Fibroblast of skin of right quadriceps (primary cell): ENCODE measurements around the gene SCARB1.

Source experiments
- DNase-seq: peaks from one replicate; pipeline ENCODE4 v3.0.0-alpha.2; 2013

The SCARB1 gene

DNA sequence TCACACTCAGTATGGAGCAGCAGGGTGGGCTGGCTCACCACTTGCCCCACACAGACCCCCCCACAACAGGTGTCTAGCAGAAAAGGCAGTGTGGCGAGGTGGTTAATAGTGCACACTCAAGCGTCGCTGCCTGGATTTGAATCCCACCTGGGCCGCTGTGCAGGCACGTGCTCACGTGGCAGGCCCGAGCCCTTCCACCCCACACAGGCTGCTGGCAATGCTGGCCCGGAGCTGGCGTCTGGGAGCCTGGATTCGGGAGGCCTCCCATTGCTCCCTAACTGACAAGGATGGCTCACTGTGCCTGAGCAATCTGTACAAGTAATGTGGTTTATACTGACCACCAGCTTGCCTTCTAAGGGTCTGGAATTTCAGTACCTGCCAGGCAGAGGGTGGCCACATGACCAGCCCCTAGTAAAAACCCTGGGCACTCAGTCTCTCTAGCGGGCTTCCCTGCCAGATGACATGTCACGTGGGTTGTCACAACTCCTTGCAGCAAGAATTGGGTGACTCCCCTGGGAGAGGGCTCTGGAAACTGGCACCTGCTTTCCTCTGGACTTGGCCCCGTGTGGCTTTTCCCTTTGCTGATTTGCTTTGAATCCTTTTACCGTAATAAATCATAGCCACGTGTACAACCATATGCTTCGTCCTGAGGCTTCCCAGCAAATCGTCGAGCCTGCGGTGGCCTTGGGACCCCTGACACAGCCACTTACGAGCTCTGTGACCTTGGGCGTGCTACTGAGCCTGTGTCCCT lies 72.8 kb downstream of the SCARB1 start:
- DNase-seq, result no peak

DNA sequence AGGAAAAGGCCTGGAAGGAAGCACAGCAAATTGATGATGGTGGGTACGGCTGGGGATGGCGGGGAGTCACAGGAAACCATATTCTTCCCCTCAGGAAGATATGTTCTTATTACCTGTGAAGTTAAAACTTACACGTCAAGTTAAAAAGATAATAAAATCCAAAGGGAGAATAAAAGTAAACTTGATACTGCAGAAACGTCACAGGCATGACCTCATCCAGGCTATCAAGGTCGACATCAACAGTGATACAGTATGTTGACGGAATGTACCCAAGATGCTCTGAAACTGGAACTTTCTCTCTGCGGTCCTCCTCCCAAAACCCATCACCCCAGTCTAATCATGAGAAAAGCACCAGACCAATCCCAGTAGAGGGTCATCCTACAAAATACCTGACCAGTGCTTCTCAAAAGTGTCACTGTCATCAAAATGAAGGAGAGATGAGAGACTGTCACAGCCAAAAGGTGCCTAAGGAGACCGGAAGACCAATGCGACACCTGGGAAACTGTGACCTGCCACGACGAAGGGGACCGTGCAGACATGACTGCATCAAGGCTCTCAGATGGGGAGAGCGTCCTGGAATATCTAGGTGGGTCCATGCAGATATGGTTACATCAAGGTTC lies 74.6 kb downstream of the SCARB1 start:
- DNase-seq, result no peak

DNA sequence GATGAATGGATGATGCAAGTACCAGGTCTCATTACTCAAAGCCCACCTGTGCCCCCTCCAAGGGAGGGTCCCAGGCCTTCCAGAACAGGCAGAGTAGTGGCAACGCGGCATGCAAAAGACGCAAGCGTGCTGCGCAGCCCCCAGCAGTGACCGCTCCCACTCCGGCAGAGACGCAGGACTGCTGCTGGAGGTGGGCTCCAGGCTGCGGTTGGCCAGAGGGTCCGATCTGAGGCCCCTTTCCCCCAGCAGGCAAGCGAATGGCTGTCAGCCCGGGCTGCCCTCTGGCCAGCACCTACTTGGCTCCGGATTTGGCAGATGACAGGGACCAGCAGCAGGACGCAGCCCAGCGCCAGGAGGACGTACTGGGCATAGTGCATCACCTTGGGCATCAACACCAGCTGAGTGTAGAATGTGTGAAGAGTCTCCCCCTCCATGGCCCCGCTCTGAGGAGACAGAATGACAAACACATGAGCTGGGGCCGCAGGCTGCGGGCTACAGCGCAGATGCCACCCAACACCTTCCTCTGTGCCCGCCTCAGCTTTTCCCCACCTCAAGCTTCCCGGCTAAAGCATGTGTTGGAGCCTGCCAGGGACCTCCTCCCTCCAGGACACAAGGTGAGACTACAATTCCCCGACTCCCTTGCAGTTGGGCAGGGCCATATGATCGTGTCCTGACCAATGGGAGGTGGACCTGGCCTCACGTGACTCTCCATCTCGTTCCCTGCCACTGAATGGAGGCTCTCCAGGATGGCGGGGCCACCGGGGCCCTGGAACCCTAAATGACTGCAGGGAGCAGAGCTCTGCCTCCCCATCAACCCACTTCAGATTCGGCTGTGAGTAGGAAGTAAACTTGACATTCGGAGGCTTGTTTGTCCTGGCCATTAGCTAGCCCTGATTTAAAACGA lies 77.4 kb downstream of the SCARB1 start:
- DNase-seq, result peak; percentile 91

DNA sequence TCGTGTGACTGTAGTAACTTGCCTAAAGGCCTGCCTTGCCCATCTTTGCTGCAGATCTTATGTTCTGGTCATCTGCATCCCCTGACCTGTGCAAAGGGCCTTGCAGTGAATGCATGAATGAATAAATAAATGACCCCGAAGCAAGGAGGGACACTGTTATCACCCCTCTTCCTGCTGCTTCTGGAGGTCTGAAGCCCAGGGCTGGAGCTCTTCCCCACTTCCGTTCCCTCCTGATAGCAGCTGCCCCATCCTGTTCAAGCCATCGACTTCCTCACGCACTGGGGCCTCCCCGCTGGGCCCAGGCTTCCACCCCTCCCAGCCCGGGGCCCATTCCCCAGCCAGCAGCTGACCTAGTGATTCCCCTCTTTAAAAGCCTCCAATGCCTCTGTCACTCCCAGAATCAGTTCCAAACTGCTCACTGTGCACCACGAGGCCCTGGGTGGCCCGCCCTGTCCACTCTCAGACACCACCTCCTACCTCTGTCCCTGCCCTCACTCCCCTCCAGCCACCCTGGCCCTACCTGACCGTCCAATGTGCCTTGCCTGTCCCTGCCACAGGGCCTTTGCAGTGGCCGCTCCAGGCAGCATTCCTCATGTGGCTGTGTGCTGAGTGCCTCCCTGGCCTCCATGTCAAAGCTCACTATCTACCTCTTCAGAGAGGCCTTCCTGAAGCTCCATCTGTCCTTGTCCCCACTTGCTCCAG lies 78.6 kb downstream of the SCARB1 start:
- no peak for DNase-seq

DNA sequence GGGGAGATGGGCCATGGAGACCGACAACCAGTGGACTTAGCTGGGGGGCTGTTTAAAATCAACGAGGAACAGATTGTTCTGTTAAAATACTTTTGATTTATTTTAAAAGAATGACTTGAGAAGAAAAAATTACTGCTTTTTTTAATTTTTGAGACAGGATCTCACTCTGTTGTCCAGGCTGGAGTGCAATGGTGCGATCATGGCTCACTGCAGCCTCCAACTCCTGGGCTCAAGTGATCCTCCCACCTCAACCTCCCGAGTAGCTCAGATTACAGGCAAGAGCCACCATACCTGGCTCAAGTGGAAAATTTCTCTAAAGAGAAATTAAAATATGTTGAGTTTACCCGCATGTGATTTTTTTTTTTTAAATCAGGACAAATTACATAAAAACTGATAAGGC lies 80.6 kb downstream of the SCARB1 start:
- DNase-seq, result no peak

DNA sequence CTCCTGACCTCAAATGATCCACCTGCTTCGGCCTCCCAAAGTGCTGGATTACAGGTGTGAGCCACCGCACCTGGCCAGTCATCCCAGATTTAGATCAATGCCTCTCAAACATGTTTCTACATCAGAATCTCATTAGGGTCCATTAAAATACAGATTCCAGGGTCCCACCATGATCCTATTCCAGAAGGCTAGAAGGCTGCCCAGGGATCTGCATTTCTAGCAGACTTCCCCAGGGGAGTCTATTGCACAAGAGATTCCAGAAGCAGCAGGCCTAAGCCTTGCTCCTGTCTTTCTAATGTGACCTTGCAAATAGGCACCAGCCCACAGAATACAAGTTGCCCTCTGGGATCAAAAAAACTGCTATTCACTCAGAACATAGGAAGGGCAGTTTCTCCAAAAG lies 81.5 kb downstream of the SCARB1 start:
- DNase-seq, result no peak

DNA sequence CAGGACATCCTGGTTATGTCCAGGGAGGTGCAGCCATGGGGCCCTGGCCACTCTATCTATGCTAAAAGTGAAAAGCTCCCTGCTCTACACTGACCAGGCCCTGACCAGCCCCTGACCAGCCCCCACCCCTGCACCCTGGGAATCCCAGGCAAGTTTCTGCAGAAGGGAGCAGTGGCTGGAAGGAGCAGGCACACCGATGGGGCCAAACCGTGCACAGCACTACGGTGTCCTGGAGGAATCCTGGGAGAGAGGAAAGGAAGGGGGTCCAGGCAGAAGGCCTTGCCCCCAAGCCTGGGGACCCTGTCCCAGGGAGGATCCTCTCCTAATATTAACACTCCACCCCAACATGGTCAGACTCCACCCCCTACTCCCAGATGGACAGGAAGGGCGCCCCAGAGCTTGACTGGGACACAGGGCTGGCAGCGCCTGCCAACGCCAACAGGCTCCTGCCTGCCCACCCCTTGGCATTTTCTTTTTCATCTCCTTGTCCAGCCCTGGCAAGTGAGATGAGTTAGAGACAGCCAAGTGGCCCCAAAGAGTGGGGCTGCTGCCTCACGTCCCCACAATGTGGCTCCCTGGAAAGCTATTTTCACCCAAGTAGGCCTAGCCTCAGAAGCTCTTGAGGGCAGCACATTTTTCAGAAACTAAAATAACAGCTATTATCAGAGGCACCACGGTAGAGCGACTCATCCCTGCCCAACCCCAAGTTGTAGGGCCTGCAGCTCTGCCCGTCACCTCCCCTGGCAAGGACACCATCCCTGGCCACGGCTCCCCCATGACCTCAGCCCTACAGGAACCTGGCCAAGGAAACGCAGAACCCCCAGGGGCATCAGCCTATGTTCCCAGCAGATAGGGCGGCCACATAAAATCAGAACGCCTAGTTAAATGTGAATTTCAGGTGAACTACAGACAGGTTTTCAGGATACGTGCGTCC lies 82.6 kb downstream of the SCARB1 start:
- DNase-seq, result no peak

DNA sequence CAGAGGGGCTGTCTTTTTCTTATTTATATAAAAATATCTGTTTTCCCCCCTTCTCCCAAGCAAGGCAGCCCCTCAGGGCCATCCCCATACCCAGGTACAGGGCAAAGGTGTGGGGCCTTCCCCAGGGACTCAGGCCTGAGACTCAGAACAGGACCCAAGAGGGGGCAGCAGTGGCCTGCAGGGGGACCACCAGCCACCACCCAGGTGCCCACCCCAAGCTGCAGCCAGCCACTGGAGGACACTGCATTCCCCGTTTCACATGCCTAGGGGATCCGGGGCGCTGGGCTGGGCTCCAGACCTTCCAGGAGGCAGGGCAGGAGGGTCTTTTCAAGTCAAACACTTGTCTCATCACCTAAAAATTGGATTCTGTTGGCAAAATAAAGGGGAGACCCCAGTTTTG lies 83.3 kb downstream of the SCARB1 start:
- DNase-seq, result no peak

DNA sequence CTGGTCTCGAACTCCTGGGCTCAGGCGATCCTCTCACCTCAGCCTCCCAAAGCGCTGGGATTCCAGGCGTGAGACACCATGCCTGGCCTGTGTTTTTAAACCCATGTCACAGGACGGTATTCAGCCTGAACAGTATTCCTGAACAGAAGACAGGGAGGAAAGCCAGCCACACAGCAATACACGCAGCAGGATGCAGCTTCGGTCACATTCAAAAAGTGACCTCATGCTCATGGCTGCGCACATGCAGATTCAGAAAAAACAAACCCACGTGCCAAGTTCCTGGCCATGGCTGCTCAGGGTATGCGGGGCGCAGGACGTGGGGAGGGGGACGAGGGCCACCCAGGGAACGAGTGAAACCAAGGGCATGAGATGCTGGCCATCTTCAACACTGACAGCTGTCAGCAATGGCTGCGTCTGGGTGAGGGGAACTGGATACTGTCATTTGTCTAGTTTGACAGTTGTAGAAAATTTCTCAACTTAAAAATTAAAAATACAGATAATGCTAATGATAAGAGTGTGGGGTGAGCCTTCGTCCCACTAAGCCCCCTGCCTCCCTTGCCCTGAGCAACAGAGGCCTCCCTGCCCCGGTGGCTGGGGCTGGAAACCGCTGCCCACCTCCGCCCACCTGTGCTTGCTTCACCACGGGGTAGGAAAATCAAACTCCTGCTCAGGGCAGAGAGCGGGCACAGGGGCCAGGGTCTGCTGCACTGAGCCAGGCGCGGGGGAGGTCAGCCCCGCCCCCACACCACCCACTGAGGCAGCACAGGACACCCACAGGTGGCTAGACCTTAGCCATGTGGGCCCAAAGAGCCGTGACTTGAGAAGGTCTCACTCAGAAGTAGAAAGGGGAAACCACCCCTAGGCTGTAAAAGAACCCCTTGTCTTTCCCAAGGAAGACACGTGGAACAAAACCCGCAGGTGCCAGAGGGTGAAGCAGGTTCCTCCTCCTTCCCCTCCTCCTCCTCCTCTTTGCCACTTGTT lies 84.2 kb downstream of the SCARB1 start:
- no peak for DNase-seq

DNA sequence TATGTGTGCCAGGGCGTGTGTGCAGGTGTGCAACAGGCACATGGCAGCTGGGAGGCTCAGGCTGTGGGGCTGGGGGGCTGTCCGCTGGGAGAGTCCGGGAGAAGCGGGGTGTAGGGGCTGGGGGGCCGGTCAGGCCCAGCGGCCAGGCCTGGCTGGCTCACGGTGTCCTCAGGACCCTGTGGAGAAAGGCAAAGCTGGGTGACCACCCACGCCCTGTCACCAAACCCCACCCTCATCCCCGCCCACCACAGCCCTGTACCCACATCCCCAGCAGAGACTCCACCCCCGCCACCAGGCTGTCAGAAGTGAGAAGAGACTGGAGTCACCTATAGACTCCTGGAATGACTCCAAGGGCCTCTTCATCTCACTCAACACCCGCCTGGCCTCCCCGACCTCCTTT lies 85.3 kb downstream of the SCARB1 start:
- DNase-seq, result no peak

DNA sequence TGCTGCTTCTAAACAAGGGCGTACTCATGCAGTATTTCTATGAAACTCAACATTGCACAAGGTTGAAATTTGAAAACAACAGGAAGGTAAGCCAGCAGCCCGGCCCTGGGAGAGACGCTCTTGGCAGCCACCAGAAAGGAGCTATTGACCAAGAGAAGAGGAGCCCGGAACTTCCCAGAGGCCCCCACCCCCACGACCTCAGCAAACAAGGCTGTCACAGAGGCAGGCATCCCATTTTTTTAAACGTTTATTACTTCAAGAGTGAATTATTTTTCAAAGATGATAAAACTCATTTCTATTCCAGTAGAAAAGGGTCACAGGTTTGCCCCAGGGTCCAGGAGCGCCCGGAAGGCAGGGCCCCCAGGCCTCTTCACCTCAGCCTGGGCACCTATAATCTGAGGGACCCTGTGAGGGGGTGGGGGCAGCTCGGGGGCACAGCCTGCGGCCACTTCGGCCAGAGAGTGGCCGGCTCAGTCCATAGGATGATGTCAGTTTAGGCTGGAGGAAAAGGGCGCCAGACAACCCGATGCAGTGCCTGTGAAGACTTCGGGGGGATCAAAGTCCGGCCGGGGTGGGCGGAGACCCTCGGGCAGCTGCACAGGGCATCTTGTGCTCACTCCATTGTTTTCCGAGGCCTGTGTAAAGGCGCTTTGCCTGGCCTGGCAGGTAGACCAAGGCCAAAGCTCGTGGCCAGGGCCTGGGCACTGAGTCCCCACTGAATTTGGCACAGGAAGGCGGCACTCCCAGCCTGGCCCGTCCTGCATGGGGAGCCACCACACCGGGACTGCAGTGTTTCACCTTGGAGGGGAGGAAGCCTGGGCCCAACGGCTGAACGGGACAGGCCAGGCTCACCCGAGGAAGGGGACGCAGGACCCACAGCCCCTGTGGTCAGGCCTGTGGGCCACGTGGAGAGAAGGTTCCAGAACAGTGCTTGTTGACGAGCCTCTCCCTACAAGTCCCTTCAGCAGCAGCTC lies 86.0 kb downstream of the SCARB1 start:
- DNase-seq, result no peak

DNA sequence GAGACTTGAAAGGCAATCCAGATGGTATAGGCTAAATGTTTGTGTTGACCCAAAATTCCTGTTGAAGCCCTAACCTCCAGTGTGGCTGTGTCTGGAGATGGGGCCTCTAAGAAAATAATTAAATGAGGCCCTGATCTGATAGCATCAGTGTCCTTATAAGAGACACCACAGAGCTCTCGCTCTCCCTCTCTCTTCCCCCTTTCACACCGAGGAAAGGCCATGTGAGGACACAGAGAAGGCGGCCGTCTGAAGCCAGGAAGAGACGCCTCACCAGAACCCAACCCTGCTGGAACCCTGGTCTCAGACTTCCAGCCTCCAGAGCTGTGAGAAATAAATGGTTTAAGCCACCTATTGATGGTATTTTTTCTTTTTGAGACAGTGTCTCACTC lies 87.5 kb downstream of the SCARB1 start:
- DNase-seq, result no peak

DNA sequence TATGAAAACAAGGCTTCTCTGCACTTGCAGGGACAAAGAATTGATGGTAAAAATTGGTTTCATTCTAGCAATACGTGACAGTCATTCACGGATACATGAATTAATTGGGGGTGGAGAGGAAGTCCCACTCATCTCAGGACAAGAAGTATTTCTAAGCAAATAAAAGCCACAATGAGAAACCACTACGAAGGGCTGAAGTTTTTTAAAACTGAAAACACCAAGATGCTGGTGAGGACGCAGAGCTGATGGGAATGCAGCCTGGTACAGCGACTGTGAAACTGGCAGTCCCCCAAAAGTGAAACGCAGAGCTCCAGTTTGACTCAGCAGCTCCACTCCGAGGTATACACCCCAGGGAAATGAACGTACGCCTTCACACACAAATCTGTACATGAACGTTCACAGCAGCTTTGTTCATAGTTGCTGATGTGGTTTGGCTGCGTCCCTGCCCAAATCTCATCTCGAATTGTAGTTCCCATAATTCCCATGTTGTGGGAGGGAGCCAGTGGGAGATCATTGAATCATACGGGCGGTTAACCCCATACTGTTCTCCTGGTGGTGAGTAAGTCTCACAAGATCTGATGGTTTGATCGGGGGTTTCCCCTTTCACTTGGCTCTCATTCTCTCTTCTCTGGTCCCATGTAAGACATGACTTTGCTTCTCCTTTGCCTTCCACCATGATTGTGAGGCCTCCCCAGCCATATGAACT lies 89.0 kb downstream of the SCARB1 start:
- peak; percentile 98 for DNase-seq

DNA sequence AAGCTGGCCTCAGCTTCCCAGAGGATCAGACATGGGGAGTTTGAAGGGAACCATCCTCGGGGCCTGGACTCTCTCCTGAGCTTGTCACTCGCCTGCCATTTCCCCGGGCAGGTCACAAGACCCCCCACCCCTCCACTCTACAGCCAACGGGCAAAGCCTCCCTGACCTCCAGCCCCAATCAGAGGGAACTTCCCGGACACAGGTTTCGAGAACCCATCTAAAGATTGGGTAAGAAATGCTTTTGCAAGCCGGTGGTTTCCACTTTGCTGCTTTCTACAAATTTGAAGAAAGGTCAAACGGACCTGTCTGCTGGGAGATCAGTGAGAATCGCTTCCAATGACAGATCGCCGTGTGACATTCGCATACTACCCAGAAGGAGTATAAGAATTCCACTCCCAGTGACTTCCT lies 89.6 kb downstream of the SCARB1 start:
- no peak for DNase-seq

DNA sequence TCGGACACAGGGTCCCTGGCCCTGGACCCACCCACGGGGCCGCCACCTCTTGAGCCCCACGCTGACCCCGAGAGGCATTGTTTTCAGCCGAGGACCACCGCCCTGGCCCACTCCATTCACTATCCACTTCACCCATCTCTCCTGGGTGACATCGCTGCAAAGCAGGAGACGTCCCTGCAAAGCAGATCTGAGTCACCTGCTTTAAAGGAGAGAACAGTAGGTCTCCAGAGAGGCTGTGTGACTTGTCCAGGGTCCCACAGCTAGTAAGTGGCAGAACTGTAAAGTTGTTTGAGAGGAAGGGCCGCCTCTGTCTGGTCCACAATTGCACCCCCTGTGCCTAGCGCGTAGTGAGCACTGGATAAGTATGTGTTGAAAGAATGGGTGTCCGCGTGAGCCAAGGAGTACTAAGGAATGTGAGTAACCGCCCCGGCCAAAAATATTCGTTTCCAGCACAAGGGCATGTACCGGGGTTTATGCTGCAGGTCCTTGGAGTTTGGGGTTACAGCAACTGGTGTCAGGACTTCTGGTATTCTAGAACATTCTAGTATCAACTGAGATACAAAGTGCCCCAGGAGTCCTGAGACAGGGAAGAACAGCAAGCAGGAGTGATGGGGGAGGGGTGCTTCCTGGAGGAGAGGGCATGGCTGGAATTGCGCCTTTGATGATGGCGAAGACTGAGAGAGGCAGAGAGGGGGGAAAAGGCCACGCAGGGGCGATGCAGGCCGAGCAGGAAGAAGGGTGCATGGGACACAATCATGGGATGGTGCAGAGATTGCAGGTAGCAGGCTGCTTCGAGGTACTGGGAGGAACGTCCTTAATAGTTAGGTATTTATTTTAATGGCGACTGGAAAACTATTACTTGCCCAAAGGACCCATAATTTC lies 91.1 kb downstream of the SCARB1 start:
- DNase-seq, result no peak

DNA sequence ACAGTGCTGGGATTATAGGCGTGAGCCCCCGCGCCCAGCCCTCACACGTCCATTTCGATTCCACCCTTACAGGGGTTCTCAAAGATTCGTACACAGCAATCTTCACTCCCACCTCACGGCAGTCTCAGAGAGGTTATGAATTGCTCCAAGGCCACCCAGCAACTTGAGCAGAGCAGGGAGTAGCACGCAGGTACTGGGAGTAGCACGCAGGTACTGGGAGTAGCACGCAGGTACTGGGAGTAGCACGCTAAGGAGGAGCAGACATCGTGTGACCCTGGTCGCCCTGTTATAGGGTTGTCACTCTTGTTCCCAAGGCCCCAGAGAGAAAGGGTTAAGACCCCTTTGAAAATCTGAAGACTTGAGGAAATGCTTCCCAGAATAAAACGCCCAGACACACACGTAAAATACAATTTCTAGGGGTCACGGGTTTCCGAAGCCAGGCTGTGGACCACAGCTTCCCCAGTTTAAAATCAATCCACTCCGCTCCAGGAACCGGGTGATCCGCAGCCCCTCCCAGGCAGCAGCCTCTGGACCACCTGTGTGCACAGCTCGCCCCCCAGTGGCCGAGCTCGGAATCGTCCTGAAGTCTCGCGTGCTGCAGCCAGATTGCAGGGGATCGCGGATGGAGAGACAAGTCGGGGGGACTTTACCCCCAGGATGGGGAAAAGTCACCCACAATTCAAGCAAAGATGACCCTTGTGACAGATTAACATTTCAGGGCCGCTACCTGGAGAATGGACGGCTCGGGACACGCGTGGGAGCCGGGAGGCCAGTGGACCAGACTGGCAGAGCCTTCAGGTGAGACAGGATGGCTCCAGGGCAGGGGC lies 92.0 kb downstream of the SCARB1 start:
- peak; percentile 67 for DNase-seq

DNA sequence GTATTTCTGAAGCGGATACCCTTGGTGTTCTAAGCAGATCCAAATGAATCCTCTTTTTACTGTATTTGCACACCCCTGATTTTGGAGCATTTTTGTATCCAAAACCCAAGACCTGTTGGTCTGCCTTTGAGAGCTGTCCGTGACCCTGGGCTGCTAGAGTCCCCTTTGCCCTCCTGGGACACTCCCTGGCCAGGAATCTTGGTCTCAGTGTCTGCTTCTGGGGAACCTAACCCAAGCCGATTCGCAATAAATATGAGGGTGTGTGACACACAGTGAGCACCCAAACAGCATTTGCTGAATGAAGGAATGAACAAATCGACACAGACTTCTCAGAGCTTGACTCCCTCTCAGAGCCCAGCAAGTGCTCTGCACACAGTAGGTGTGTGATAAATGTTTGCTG lies 92.9 kb downstream of the SCARB1 start:
- no peak for DNase-seq
